Mesothelial cell of epicardium (in vitro differentiated cells): ENCODE results near the gene SPA17. TPM values are rescaled to one million over a fixed set of nuclear protein-coding genes. Genes with fewer than 3 reads are reported as not detected.

Experiments used
- DNase-seq, 2 experiments: peaks; one replicate each; pipeline ENCODE4 v3.0.0; 2021; ENCODE audit warnings: low spot score in 2 of 2; ENCODE audit not compliant: unreplicated experiment in 2 of 2
- H3K27ac Mint-ChIP-seq: 2 replicates; pipeline ENCODE4 v1.8.0; 2021; ENCODE audit warnings: mixed read lengths
- H3K27me3 Mint-ChIP-seq: 2 replicates; pipeline ENCODE4 v1.8.0; 2021; ENCODE audit warnings: low read depth, mixed read lengths
- H3K36me3 Mint-ChIP-seq: 2 replicates; pipeline ENCODE4 v1.8.0; 2021; ENCODE audit warnings: mixed read lengths
- H3K4me1 Mint-ChIP-seq: 2 replicates; pipeline ENCODE4 v1.8.0; 2021; ENCODE audit warnings: mixed read lengths
- H3K4me3 Mint-ChIP-seq: 2 replicates; pipeline ENCODE4 v1.8.0; 2021; ENCODE audit warnings: mild to moderate bottlenecking, moderate library complexity, mixed read lengths
- H3K9me3 Mint-ChIP-seq: 2 replicates; pipeline ENCODE4 v1.8.0; 2021; ENCODE audit warnings: mixed read lengths
- CTCF ChIP-seq: fragments of 200-600 bp; sonication (generic); IDR thresholded peaks from one replicate; pipeline ENCODE4 v1.5.0; 2021; ENCODE audit warnings: antibody characterized with exemption; ENCODE audit not compliant: unreplicated experiment
- total RNA-seq: library from RNA; stranded (reverse); gene quantifications from 3 replicates; pipeline ENCODE4 v1.2.1, GENCODE V29; 2021

SPA17 gene
- total RNA-seq, 1 donor from 2014 or later = 5.5 TPM

GRCh38 chr11:124719534-124719933 lies 45.8 kb downstream of the SPA17 start:
- DNase-seq = no peak
- Mint-ChIP-seq H3K9me3 (no peaks in the 10 kb centered on the region), H3K27me3 (peaks cover 96% of the 10 kb centered on the region), H3K36me3 (no peaks in the 10 kb centered on the region), H3K4me1 (peaks cover 21% of the 10 kb centered on the region), H3K27ac (no peak overlapping the region), H3K4me3 (no peak overlapping the region)
- TF ChIP-seq CTCF = no peak

- no peak for TF ChIP-seq CTCF
- H3K27ac Mint-ChIP-seq = no peak overlapping the region
- no peaks in the 10 kb centered on the region for H3K36me3 Mint-ChIP-seq
- DNase-seq = no peak
- no peak overlapping the region for H3K4me3 Mint-ChIP-seq
- peaks cover 36% of the 10 kb centered on the region for H3K4me1 Mint-ChIP-seq
- H3K27me3 Mint-ChIP-seq = peaks cover 92% of the 10 kb centered on the region
- H3K9me3 Mint-ChIP-seq = no peaks in the 10 kb centered on the region
Measured at GRCh38 chr11:124722176-124722575, 48.5 kb downstream of the SPA17 start.

- no peak for DNase-seq
- no peak overlapping the region for H3K4me3 Mint-ChIP-seq
- H3K27me3 Mint-ChIP-seq = peaks cover 74% of the 10 kb centered on the region
- H3K36me3 Mint-ChIP-seq = no peaks in the 10 kb centered on the region
- peaks cover 21% of the 10 kb centered on the region for H3K4me1 Mint-ChIP-seq
- TF ChIP-seq CTCF = no peak
- no peak overlapping the region for H3K27ac Mint-ChIP-seq
- H3K9me3 Mint-ChIP-seq = no peaks in the 10 kb centered on the region
Measured at GRCh38 chr11:124724979-124725718, 51.4 kb downstream of the SPA17 start.

- DNase-seq = no peak
- Mint-ChIP-seq H3K27ac (no peak overlapping the region), H3K9me3 (no peaks in the 10 kb centered on the region), H3K36me3 (no peaks in the 10 kb centered on the region), H3K4me3 (no peak overlapping the region), H3K4me1 (peaks cover 21% of the 10 kb centered on the region), H3K27me3 (peaks cover 72% of the 10 kb centered on the region)
- no peak for TF ChIP-seq CTCF
Measured at GRCh38 chr11:124725719-124726105, 52.0 kb downstream of the SPA17 start.

- peaks cover 63% of the 10 kb centered on the region for H3K27me3 Mint-ChIP-seq
- H3K9me3 Mint-ChIP-seq = no peaks in the 10 kb centered on the region
- peaks cover 21% of the 10 kb centered on the region for H3K4me1 Mint-ChIP-seq
- TF ChIP-seq CTCF = no peak
- H3K27ac Mint-ChIP-seq = no peak overlapping the region
- no peak overlapping the region for H3K4me3 Mint-ChIP-seq
- H3K36me3 Mint-ChIP-seq = no peaks in the 10 kb centered on the region
- no peak for DNase-seq
Measured at GRCh38 chr11:124727474-124727873, 53.8 kb downstream of the SPA17 start.
